ENCODE data around the gene R3HDML.

- TF ChIP-seq POLR2A (IDR thresholded peaks at IDR 0.05) (no peak), CTCF (IDR thresholded peaks at IDR 0.05 in 4 of 5, conservative IDR thresholded peaks at IDR 0.05 in 1 of 5) (no peak)
Measured at GRCh38 chr20:44302736-44303135, 34.1 kb upstream of the R3HDML start.
